Measurements from ENCODE around the gene CDK11A. TPM values are rescaled to one million over a fixed set of nuclear protein-coding genes. Genes with fewer than 3 reads are reported as not detected.

The CDK11A gene
- total and polyA plus RNA-seq, 2 of the 8 experiments (the other 6 are each of a cell fraction or from before 2014, with no cell fraction given), result 15.0 to 45.6 TPM

DNA sequence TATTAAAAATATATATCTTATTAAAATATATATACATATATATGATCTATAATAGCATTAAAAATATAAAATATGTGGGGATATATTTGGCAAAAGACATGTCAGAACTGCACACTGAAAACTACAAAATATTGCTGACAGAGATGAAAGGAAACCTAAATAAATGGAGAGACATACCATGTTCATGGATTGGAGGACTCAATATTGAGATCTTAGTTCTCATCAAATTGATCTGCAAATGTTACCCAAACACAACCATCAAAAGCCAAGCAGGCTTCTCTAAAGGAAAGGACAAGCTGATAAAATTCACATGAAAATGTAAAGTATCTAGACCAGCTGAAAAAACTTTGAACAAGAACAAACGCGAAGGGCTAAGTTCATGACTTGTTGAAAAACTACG, 46.9 kb upstream of the CDK11A start:
- no peak for FAIRE-seq
- Histone ChIP-seq H4K5ac (ENCODE audit: insufficient read length, low read depth, low read length) (no peak overlapping the region), H3K4me3 (ENCODE audit: extremely low read depth in 1 of 4, insufficient read depth in 2 of 4, low read depth in 3 of 4, low read length in 4 of 4) (no peak overlapping the region), H3K36me3 (ENCODE audit: control insufficient read depth in 2 of 4, insufficient read depth in 4 of 4, low read length in 3 of 4) (peaks cover 0 to 22% (median 12%) of the 10 kb centered on the region in 4 experiments; a peak in 4 of 8 replicates), H2BK5ac (ENCODE audit: low read depth, low read length) (no peak overlapping the region), H3K18ac (ENCODE audit: extremely low read depth, low read length) (no peak overlapping the region), H3K27me3 (replicated peaks in 1 of 4; ENCODE audit: control insufficient read depth in 3 of 4, extremely low read depth in 1 of 4, insufficient read depth in 3 of 4, low read length in 3 of 4) (no peaks in the 10 kb centered on the region), H2BK12ac (ENCODE audit: low read depth, low read length) (no peak overlapping the region), H3K9ac (replicated peaks in 1 of 4; ENCODE audit: extremely low read depth in 1 of 4, low read depth in 3 of 4, low read length in 3 of 4) (no peak overlapping the region), H3K23me2 (ENCODE audit: low read depth, low read length) (no peaks in the 10 kb centered on the region; the same call in 1 of the 2 replicates), H4K8ac (ENCODE audit: extremely low read depth, insufficient read depth, low read length) (no peak overlapping the region), H3K4ac (replicated peaks; ENCODE audit: insufficient read length, low read depth, low read length) (no peak overlapping the region), H4K20me1 (replicated peaks in 1 of 2; ENCODE audit: control insufficient read depth in 1 of 2, insufficient read depth in 2 of 2, low read length in 2 of 2) (peaks cover 9 to 14% of the 10 kb centered on the region in 2 experiments), H3K4me1 (replicated peaks in 1 of 4; ENCODE audit: control insufficient read depth in 3 of 4, insufficient read depth in 4 of 4, low read length in 3 of 4) (peaks cover 0 to 2% (median under 1%) of the 10 kb centered on the region in 4 experiments; a peak in 3 of 7 replicates), H3K27ac (ENCODE audit: low read depth, low read length) (no peak overlapping the region), H2BK15ac (ENCODE audit: low read length) (no peak overlapping the region), H2AFZ (ENCODE audit: low read length) (no peak overlapping the region), H3K23ac (ENCODE audit: insufficient read length) (no peak overlapping the region), H2BK20ac (ENCODE audit: low read length) (no peak overlapping the region), H3K79me1 (ENCODE audit: low read depth, low read length) (peaks cover 21% of the 10 kb centered on the region), H3K4me2 (ENCODE audit: insufficient read depth in 1 of 2, low read depth in 2 of 2, low read length in 2 of 2) (no peak overlapping the region), H3K9me3 (ENCODE audit: insufficient read depth in 2 of 2, low read depth in 1 of 2, low read length in 1 of 2) (no peaks in the 10 kb centered on the region), H4K91ac (replicated peaks; ENCODE audit: insufficient read length, low read length) (no peak overlapping the region), H3K79me2 (ENCODE audit: control insufficient read depth in 1 of 2, insufficient read depth in 2 of 2, low read length in 2 of 2) (peaks cover 16 to 90% of the 10 kb centered on the region in 2 experiments), H3K14ac (ENCODE audit: insufficient read length) (no peak overlapping the region), H3K56ac (replicated peaks; ENCODE audit: insufficient read length, low read depth, low read length) (no peak overlapping the region), H2BK120ac (replicated peaks; ENCODE audit: low read depth, low read length) (no peak overlapping the region), H2AK5ac (ENCODE audit: low read depth, low read length) (no peak overlapping the region)
- no peak for DNase-seq (ENCODE audit: low read depth in 1 of 2, low spot score in 2 of 2)
- TF ChIP-seq SRF (IDR thresholded peaks at IDR 0.05; ENCODE audit: low read depth, low read length), result no peak
- no peak for TF ChIP-seq CBX5 (IDR thresholded peaks at IDR 0.05; ENCODE audit: low read depth, low read length)
- no peak for TF ChIP-seq NANOG (IDR thresholded peaks at IDR 0.05; ENCODE audit: insufficient read depth, low read depth, low read length, poor library complexity, severe bottlenecking)
- TF ChIP-seq, protein P1, sequence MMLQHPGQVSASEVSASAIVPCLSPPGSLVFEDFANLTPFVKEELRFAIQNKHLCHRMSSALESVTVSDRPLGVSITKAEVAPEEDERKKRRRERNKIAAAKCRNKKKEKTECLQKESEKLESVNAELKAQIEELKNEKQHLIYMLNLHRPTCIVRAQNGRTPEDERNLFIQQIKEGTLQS (IDR thresholded peaks at IDR 0.05; ENCODE audit: insufficient read depth, low read depth, low read length), result no peak
- no peak for TF ChIP-seq EP300 (IDR thresholded peaks at IDR 0.05; ENCODE audit: borderline replicate concordance in 1 of 2, low read depth in 2 of 2, low read length in 2 of 2)
- no peak for TF ChIP-seq KDM4A (IDR thresholded peaks at IDR 0.05; ENCODE audit: low read depth, low read length, severe bottlenecking)
- no peak for TF ChIP-seq RXRA (IDR thresholded peaks at IDR 0.05; ENCODE audit: insufficient read depth, low read depth, low read length)
- no peak for TF ChIP-seq PHF8 (conservative IDR thresholded peaks at IDR 0.05; ENCODE audit: low read depth, low read length)
- no peak for TF ChIP-seq HDAC2 (IDR thresholded peaks at IDR 0.05; ENCODE audit: borderline replicate concordance in 1 of 2, low read depth in 2 of 2, low read length in 2 of 2)
- CTCF ChIA-PET (ENCODE audit: partially characterized antibody), result no interaction called here
- whole genome bisulfite sequencing, 2 experiments (ENCODE audit: extremely low coverage in 1 of 2, insufficient coverage in 1 of 2, insufficient read length in 1 of 2, insufficient replicate concordance in 2 of 2, low coverage in 1 of 2, low lambda C conversion rate in 2 of 2, missing lambda C conversion rate in 1 of 2), result 93% methylated on average over 3 of the region's 3 CpGs; no CpG with 5 or more reads in 1 of the 2 experiments
- POLR2A ChIA-PET (ENCODE audit: partially characterized antibody), result interaction anchor here (0.7 kb wide), 1 partner anchor 9 kb away, joined by 4 read pairs; no protein-coding TSS in a partner anchor
